ENCODE measurements around the gene IFT80.

The IFT80 gene

DNA sequence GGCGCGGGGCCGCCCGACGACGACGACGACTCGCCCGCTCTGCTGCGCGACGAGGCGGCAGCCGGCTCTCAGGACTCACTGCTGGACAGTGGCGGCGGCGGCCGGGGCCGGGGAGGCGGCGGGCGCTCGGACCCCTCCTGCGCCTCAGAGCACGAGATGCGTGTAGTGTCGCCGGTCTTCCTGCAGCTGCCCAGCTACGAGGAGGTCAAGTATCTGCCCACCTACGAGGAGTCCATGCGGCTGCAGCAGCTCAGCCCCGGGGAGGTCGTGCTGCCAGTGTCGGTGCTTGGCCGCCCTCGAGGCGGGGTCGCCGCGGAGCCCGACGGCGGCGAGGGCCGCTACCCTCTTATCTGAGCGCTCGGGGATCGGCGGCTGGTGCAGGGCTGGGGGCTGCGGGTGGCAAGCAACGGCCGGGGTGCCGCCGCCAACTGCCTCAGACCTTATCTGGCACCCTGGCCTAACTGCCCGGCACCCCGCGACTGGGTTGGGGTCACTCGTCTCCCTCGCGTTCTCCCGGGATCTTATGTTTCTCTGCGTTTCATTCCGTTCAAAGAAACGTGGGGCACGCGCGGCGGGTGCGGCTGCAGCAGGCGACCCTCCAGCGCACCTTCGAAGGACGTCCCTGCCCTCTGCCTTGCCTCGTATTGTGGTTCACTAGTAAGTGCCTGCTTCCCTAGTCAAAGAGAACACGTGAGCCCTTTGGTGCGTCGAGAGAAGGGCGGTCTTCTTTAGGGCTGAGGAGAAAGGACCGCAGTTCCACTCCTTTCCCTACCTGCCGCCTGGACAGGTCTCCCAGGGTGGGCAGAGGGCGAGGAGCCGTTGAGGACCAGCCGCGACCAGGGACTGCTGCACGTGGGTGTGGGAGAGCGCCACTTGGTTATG is 172.8 kb downstream of the IFT80 start:
- Histone ChIP-seq H3K4me3 (ENCODE audit: low read depth, low read length) (peak overlapping the region; percentile 65), H3K4me1 (ENCODE audit: control insufficient read depth, insufficient read depth, low read length) (peaks cover 9% of the 10 kb centered on the region), H3K9ac (ENCODE audit: low read length) (no peak overlapping the region), H3K36me3 (ENCODE audit: control insufficient read depth, insufficient read depth, low read length) (no peaks in the 10 kb centered on the region), H3K27me3 (ENCODE audit: control insufficient read depth, insufficient read depth, low read length) (peaks cover 87% of the 10 kb centered on the region), H3K27ac (ENCODE audit: low read depth, low read length) (no peak overlapping the region), H3K9me3 (ENCODE audit: control insufficient read depth, insufficient read depth, low read depth, low read length) (no peaks in the 10 kb centered on the region)

- Histone ChIP-seq H3K9me3 (ENCODE audit: control insufficient read depth, insufficient read depth, low read depth, low read length) (no peaks in the 10 kb centered on the region), H3K27me3 (ENCODE audit: control insufficient read depth, insufficient read depth, low read length) (peaks cover 93% of the 10 kb centered on the region), H3K27ac (ENCODE audit: low read depth, low read length) (no peak within 1 kb of the TSS), H3K4me1 (ENCODE audit: control insufficient read depth, insufficient read depth, low read length) (peaks cover 9% of the 10 kb centered on the region), H3K36me3 (ENCODE audit: control insufficient read depth, insufficient read depth, low read length) (no peaks in the 10 kb centered on the region), H3K9ac (ENCODE audit: low read length) (peak within 1 kb of the TSS; percentile 31), H3K4me3 (ENCODE audit: low read depth, low read length) (peak within 1 kb of the TSS; percentile 65)
These were observed 173.6 kb downstream of the IFT80 start, which contains the start of gene C3orf80 for GRCh38 chr3:160225176-160226025. C3orf80 (plus strand) TSS chr3:160225422; CDS start chr3:160225636, 214 bp downstream.

GRCh38 chr3:160224811-160225175 is 174.2 kb downstream of the IFT80 start:
- no peak overlapping the region for H3K27ac ChIP-seq (ENCODE audit: low read depth, low read length)
- H3K9ac ChIP-seq (ENCODE audit: low read length), result no peak overlapping the region
- H3K4me3 ChIP-seq (ENCODE audit: low read depth, low read length), result peak overlapping the region; percentile 65
- H3K9me3 ChIP-seq (ENCODE audit: control insufficient read depth, insufficient read depth, low read depth, low read length), result no peaks in the 10 kb centered on the region
- no peaks in the 10 kb centered on the region for H3K36me3 ChIP-seq (ENCODE audit: control insufficient read depth, insufficient read depth, low read length)
- H3K4me1 ChIP-seq (ENCODE audit: control insufficient read depth, insufficient read depth, low read length), result peaks cover 9% of the 10 kb centered on the region
- H3K27me3 ChIP-seq (ENCODE audit: control insufficient read depth, insufficient read depth, low read length), result peaks cover 89% of the 10 kb centered on the region

DNA sequence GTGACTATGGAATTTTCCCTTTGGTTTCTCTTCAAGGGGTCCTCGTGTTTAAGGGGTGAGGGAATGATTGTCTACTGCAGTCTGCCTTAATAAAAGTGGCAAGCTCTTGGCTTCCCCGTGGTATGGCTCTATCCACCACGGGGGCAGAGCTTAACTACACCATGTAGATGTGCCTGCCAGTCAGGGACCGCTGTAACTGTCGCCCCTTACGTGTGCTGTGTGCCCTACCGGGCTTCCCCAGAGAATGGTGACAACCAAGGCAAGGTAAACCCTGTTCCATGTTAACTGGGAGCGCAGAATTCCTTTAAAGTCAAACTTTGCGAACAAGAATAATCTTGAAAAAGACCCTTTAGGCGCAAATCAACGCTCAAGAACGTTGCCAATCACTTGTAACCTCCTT is 174.8 kb downstream of the IFT80 start:
- peaks cover 85% of the 10 kb centered on the region for H3K27me3 ChIP-seq (ENCODE audit: control insufficient read depth, insufficient read depth, low read length)
- H3K9ac ChIP-seq (ENCODE audit: low read length), result no peak overlapping the region
- peaks cover 9% of the 10 kb centered on the region for H3K4me1 ChIP-seq (ENCODE audit: control insufficient read depth, insufficient read depth, low read length)
- H3K27ac ChIP-seq (ENCODE audit: low read depth, low read length), result no peak overlapping the region
- H3K36me3 ChIP-seq (ENCODE audit: control insufficient read depth, insufficient read depth, low read length), result no peaks in the 10 kb centered on the region
- no peaks in the 10 kb centered on the region for H3K9me3 ChIP-seq (ENCODE audit: control insufficient read depth, insufficient read depth, low read depth, low read length)
- H3K4me3 ChIP-seq (ENCODE audit: low read depth, low read length), result peak overlapping the region; percentile 65

DNA sequence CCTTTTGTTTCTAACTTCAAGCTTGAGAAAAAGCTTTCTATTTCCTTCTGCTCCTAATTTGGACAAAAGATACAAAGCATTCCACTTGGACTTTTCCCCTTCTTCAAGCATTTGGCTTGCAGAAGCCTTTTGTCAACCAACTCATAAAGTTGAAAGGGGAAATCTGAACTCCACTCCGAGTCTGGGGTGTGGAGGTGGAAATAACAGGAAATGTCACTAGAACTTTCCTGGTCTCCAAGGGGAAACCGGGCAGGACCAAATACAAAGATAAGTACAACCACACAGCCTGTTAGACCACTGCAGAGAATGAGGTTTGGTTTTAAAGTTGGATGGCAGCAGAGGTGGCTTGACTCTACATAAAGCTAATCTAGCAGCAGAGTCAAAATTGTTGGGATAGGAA is 178.0 kb downstream of the IFT80 start:
- Histone ChIP-seq H3K9me3 (ENCODE audit: control insufficient read depth, insufficient read depth, low read depth, low read length) (no peaks in the 10 kb centered on the region), H3K27me3 (ENCODE audit: control insufficient read depth, insufficient read depth, low read length) (peaks cover 54% of the 10 kb centered on the region), H3K4me3 (ENCODE audit: low read depth, low read length) (no peak overlapping the region), H3K36me3 (ENCODE audit: control insufficient read depth, insufficient read depth, low read length) (no peaks in the 10 kb centered on the region), H3K9ac (ENCODE audit: low read length) (no peak overlapping the region), H3K27ac (ENCODE audit: low read depth, low read length) (no peak overlapping the region), H3K4me1 (ENCODE audit: control insufficient read depth, insufficient read depth, low read length) (peaks cover 6% of the 10 kb centered on the region; the same call in 1 of the 2 replicates)

DNA sequence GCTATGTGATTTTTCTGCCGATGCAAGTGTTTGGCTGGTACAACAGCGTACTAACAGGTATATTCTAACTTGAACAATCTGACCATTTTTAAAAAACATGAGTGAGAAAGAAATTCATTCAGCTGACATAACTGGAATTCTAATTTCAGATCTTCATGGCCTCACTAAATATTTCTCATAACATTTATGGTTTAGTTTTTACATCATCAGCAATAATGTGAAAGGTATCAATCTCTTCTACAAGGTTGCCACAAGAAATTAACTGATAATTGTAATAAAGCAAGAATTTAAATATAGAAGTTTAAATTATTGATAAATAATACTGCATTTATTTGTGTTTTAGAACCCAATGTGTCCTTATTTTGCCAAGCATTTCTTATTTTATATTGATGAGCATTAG is 179.0 kb downstream of the IFT80 start:
- H3K9ac ChIP-seq (ENCODE audit: low read length), result no peak overlapping the region
- H3K36me3 ChIP-seq (ENCODE audit: control insufficient read depth, insufficient read depth, low read length), result no peaks in the 10 kb centered on the region
- peaks cover 44% of the 10 kb centered on the region for H3K27me3 ChIP-seq (ENCODE audit: control insufficient read depth, insufficient read depth, low read length)
- no peak overlapping the region for H3K27ac ChIP-seq (ENCODE audit: low read depth, low read length)
- H3K4me1 ChIP-seq (ENCODE audit: control insufficient read depth, insufficient read depth, low read length), result peaks cover 6% of the 10 kb centered on the region; the same call in 1 of the 2 replicates
- no peak overlapping the region for H3K4me3 ChIP-seq (ENCODE audit: low read depth, low read length)
- H3K9me3 ChIP-seq (ENCODE audit: control insufficient read depth, insufficient read depth, low read depth, low read length), result no peaks in the 10 kb centered on the region

GRCh38 chr3:160218136-160218535 is 180.9 kb downstream of the IFT80 start:
- Histone ChIP-seq H3K27ac (ENCODE audit: low read depth, low read length) (no peak overlapping the region), H3K27me3 (ENCODE audit: control insufficient read depth, insufficient read depth, low read length) (peaks cover 25% of the 10 kb centered on the region), H3K9me3 (ENCODE audit: control insufficient read depth, insufficient read depth, low read depth, low read length) (no peaks in the 10 kb centered on the region), H3K4me1 (ENCODE audit: control insufficient read depth, insufficient read depth, low read length) (peaks cover 3% of the 10 kb centered on the region; the same call in 1 of the 2 replicates), H3K4me3 (ENCODE audit: low read depth, low read length) (no peak overlapping the region), H3K9ac (ENCODE audit: low read length) (no peak overlapping the region), H3K36me3 (ENCODE audit: control insufficient read depth, insufficient read depth, low read length) (no peaks in the 10 kb centered on the region)

DNA sequence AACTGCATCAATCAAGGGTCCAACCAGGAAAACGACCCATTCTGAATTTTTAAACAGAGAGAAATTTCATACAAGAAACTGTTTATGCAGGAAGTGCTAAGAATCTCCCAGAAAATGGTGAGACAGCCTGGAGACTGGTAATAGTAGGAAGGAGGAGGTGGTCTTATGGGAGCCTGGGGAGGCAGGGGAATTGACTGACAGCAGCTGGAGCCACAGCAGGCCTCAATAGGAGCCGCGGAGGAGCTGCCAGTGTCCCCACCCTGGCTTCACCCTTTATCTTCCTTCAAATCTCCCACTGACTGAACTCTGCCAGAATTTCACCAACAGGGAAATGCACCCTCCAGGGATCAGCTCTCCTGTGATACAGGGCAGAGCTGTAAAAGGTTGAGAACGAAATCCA is 181.3 kb downstream of the IFT80 start:
- no peaks in the 10 kb centered on the region for H3K9me3 ChIP-seq (ENCODE audit: control insufficient read depth, insufficient read depth, low read depth, low read length)
- H3K9ac ChIP-seq (ENCODE audit: low read length), result no peak overlapping the region
- H3K4me3 ChIP-seq (ENCODE audit: low read depth, low read length), result no peak overlapping the region
- peaks cover 21% of the 10 kb centered on the region for H3K27me3 ChIP-seq (ENCODE audit: control insufficient read depth, insufficient read depth, low read length)
- no peaks in the 10 kb centered on the region for H3K36me3 ChIP-seq (ENCODE audit: control insufficient read depth, insufficient read depth, low read length)
- H3K27ac ChIP-seq (ENCODE audit: low read depth, low read length), result no peak overlapping the region
- H3K4me1 ChIP-seq (ENCODE audit: control insufficient read depth, insufficient read depth, low read length), result peaks cover 3% of the 10 kb centered on the region; the same call in 1 of the 2 replicates

DNA sequence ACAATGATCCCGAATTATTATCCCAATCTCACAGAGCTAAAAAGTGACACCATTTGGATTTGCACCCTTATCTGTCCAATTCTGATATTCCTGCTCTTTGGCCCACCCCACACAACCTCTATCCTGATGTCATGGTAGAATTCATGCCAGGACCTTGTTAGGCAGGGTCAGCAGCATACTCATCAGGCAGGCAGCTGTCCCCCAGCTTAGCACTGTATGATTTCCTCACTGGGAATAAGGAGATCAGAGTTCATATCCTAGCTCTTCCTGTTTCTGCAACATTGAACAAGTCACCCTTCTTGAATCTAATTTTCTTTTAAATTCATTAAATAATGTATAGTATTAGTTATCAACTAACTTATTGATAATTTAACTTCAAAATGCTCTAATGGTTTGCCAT is 185.8 kb downstream of the IFT80 start:
- Histone ChIP-seq H3K4me1 (ENCODE audit: control insufficient read depth, insufficient read depth, low read length) (peaks cover 3% of the 10 kb centered on the region; the same call in 1 of the 2 replicates), H3K27ac (ENCODE audit: low read depth, low read length) (no peak overlapping the region), H3K4me3 (ENCODE audit: low read depth, low read length) (no peak overlapping the region), H3K9ac (ENCODE audit: low read length) (no peak overlapping the region), H3K36me3 (ENCODE audit: control insufficient read depth, insufficient read depth, low read length) (no peaks in the 10 kb centered on the region), H3K9me3 (ENCODE audit: control insufficient read depth, insufficient read depth, low read depth, low read length) (no peaks in the 10 kb centered on the region), H3K27me3 (ENCODE audit: control insufficient read depth, insufficient read depth, low read length) (no peaks in the 10 kb centered on the region)

DNA sequence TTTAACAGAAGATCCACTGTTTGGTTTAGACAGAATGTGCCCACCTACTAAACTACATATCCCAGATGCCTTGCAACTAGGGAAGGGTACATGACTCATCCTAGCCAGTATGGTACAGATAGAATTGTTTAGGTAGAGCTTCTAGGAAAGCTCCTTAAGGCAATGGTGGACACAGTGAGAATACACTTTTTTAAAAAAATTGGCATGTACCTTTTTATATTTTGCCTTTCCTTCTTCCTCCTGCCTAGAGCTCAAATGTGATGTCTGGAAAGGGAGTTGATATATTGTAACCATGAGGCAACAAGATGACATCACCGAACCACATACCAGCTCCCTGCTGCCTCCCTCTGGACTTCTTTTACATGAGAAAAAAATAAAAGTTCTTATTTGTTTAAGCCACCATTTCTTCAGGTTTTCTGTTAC is 188.2 kb downstream of the IFT80 start:
- no peak overlapping the region for H3K9ac ChIP-seq (ENCODE audit: low read length)
- H3K27ac ChIP-seq (ENCODE audit: low read depth, low read length), result no peak overlapping the region
- H3K36me3 ChIP-seq (ENCODE audit: control insufficient read depth, insufficient read depth, low read length), result no peaks in the 10 kb centered on the region
- no peaks in the 10 kb centered on the region for H3K9me3 ChIP-seq (ENCODE audit: control insufficient read depth, insufficient read depth, low read depth, low read length)
- no peaks in the 10 kb centered on the region for H3K4me1 ChIP-seq (ENCODE audit: control insufficient read depth, insufficient read depth, low read length)
- H3K4me3 ChIP-seq (ENCODE audit: low read depth, low read length), result no peak overlapping the region
- H3K27me3 ChIP-seq (ENCODE audit: control insufficient read depth, insufficient read depth, low read length), result no peaks in the 10 kb centered on the region

DNA sequence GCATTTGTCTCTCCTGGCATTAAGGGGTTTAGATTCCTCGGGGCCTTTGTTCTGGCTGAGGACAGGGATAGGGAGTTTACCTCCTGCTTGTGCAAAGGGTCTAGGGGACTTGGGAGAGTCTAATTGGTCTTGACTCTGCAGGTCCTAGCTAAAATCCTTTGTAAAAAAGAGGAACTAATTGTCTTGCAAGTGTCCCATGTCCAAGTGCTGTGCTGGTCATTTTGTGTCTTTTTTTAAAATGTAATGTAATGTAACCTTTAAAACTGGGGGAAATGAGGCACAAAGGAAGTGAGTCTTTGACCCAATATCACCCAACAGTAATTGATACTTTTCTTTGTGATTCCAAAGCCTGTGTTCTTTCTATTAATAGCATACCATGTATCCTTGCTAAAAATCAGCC is 188.7 kb downstream of the IFT80 start:
- no peaks in the 10 kb centered on the region for H3K9me3 ChIP-seq (ENCODE audit: control insufficient read depth, insufficient read depth, low read depth, low read length)
- H3K4me1 ChIP-seq (ENCODE audit: control insufficient read depth, insufficient read depth, low read length), result no peaks in the 10 kb centered on the region
- no peaks in the 10 kb centered on the region for H3K27me3 ChIP-seq (ENCODE audit: control insufficient read depth, insufficient read depth, low read length)
- H3K4me3 ChIP-seq (ENCODE audit: low read depth, low read length), result no peak overlapping the region
- H3K9ac ChIP-seq (ENCODE audit: low read length), result no peak overlapping the region
- H3K27ac ChIP-seq (ENCODE audit: low read depth, low read length), result no peak overlapping the region
- no peaks in the 10 kb centered on the region for H3K36me3 ChIP-seq (ENCODE audit: control insufficient read depth, insufficient read depth, low read length)

Measured in HUES6 (cell line).